Activated naive CD4-positive, alpha-beta T cell treated with anti-CD3 and anti-CD28 coated beads, Interleukin-2, amount 50 U/mL, for 24 hours (primary cell): Measurements from ENCODE around the gene UAP1L1.
A peak's percentile ranks its signal among the peaks of the same experiment; 100 is the strongest.
"Not testable (repeated sequence)": the region's sequence is repeated elsewhere in the genome, so short reads cannot be mapped to it uniquely, and the experiment has no call there.

Experiments
- H3K27ac Mint-ChIP-seq: one replicate; pipeline ENCODE4 v1.8.0; 2021; ENCODE audit warnings: mild to moderate bottlenecking, mixed read lengths
- H3K27me3 Mint-ChIP-seq: one replicate; pipeline ENCODE4 v1.8.0; 2021; ENCODE audit warnings: mixed read lengths
- H3K36me3 Mint-ChIP-seq: one replicate; pipeline ENCODE4 v1.8.0; 2021; ENCODE audit warnings: mixed read lengths
- H3K4me1 Mint-ChIP-seq: one replicate; pipeline ENCODE4 v1.8.0; 2021; ENCODE audit warnings: mixed read lengths
- H3K4me3 Mint-ChIP-seq: one replicate; pipeline ENCODE4 v1.8.0; 2021; ENCODE audit warnings: mild to moderate bottlenecking, mixed read lengths
- H3K9me3 Mint-ChIP-seq: one replicate; pipeline ENCODE4 v1.8.0; 2021; ENCODE audit warnings: mixed read lengths

UAP1L1 gene

GRCh38 chr9:137110147-137110910 is 33.0 kb downstream of the UAP1L1 start:
- no peaks in the 10 kb centered on the region for H3K9me3 Mint-ChIP-seq
- H3K4me1 Mint-ChIP-seq, result peaks cover 5% of the 10 kb centered on the region
- H3K27me3 Mint-ChIP-seq, result no peaks in the 10 kb centered on the region
- no peak overlapping the region for H3K27ac Mint-ChIP-seq
- H3K4me3 Mint-ChIP-seq, result no peak overlapping the region
- H3K36me3 Mint-ChIP-seq, result peaks cover 4% of the 10 kb centered on the region

DNA sequence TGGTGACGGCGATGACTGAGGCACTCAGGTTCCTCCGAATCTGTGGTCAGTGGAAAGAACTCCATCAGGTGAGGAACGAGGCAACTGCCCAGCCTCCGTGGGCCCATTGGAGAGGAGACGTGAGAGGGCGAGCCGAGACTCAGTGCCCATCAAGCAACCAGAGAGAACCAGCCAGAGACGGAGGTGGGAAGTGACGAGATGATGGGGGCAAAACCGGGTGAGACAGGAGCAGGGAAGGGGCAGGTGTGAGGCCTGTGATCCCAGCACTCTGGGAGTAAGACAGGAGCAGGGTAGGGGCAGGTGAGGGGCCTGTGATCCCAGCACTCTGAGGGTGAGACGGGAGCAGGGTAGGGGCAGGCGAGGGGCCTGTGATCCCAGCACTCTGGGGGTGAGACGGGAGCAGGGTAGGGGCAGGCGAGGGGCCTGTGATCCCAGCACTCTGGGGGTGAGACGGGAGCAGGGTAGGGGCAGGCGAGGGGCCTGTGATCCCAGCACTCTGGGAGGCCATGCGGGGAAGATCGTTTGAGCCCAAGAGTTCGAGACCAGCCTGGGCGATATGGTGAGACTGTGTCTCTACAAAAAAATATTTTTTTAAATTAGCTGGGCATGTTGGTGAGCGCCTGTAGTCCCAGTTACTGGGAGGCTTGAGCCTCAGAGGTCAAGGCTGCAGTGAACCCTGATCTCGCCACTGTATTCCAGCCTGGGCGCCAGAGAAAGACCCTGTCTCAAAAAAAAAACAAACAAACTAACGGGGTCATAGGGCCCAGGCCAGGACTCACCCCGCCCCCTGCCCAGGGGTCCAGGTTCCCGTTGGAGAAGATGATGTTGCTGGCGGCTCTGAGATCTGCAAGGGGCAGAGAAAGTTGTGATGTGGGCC is 33.8 kb downstream of the UAP1L1 start:
- H3K36me3 Mint-ChIP-seq, result peaks cover 3% of the 10 kb centered on the region
- H3K9me3 Mint-ChIP-seq, result no peaks in the 10 kb centered on the region
- peaks cover 5% of the 10 kb centered on the region for H3K4me1 Mint-ChIP-seq
- no peak overlapping the region for H3K4me3 Mint-ChIP-seq
- H3K27ac Mint-ChIP-seq, result no peak overlapping the region
- no peaks in the 10 kb centered on the region for H3K27me3 Mint-ChIP-seq

DNA sequence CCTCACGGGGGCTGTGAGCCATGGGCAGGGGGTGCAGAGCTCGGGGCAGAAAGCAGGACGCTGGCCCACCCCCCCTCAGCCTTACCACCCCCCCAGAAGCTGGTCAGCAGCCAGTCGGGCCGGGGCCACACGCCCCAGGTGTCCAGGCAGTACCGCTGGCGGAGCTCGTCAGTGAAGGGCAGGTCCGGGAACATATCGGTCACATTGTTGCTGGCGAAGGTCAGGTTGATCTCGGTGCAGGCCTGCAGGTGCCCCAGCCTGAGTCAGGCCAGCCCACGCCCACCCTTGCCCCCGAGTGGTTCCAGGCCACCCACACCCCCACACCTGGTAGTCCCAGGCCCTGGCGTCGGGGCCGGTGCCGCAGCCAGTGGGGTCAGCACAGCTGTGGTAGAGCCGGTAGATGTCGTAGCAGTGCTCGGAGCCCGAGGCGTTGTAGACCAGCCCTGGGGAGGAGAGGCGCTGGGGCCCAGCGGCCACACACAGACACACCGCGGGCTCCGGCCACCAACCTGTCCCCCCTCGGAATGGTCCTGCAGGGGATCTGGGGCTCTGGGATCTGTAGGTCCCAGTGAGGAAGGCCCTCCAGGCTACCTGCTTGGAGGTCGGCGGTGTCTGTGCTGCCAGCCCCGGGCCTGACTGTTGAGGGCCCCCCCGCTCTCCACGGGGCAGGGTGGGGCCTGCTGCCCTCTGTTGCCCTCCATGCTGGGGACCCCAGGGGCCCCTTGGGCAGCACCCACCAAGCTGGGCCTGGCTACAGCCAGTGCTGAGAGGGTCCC is 34.7 kb downstream of the UAP1L1 start:
- no peaks in the 10 kb centered on the region for H3K27me3 Mint-ChIP-seq
- no peak overlapping the region for H3K4me3 Mint-ChIP-seq
- peaks cover 5% of the 10 kb centered on the region for H3K4me1 Mint-ChIP-seq
- H3K27ac Mint-ChIP-seq, result no peak overlapping the region
- H3K36me3 Mint-ChIP-seq, result peaks cover 3% of the 10 kb centered on the region
- H3K9me3 Mint-ChIP-seq, result no peaks in the 10 kb centered on the region

- Mint-ChIP-seq H3K36me3 (peaks cover 3% of the 10 kb centered on the region), H3K4me3 (peak overlapping the region; percentile 78), H3K9me3 (no peaks in the 10 kb centered on the region), H3K27ac (peak overlapping the region; percentile 68), H3K4me1 (peaks cover 5% of the 10 kb centered on the region), H3K27me3 (no peaks in the 10 kb centered on the region)
Measured at GRCh38 chr9:137112564-137113384, 35.5 kb downstream of the UAP1L1 start.

DNA sequence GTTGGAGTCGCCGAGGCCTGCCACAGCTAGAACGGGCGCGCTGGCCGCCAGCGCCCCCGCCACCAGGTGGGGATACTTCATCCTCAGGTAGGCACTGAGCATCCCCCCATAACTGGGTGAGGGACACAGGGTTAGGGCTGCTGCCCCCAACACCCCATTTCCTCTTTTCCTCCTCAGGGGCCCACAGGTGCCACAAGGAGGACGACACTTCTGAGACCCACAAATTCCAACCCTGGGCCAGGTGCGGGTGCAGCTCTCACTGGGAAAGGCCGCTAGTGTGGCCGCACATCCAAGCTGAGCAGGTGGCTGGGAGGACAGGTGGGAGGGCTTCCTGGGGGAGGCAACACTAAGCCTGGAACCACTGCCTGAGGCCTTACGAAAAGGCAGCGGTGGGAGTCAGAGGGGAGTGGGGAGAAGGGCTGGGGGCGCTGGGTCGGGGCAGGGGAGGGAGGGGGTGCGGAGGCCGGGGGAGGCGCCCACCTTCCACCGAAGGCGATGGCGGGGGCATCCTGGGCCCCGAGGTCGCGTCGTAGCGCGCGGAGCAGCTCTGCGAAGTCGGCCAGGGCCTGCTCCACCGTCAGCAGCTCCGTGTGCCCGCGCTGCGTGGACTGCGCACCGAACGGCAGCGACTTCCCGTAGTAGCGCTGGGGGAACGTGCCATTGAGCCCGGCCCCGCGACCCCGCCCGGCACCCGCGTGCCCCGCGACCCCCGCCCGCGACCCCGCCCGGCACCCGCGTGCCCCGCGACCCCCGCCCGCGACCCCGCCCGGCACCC is 36.3 kb downstream of the UAP1L1 start:
- Mint-ChIP-seq H3K27me3 (no peaks in the 10 kb centered on the region), H3K4me3 (peak overlapping the region; percentile 78), H3K9me3 (no peaks in the 10 kb centered on the region), H3K36me3 (peaks cover 3% of the 10 kb centered on the region), H3K27ac (peak overlapping the region; percentile 72), H3K4me1 (peaks cover 5% of the 10 kb centered on the region)

DNA sequence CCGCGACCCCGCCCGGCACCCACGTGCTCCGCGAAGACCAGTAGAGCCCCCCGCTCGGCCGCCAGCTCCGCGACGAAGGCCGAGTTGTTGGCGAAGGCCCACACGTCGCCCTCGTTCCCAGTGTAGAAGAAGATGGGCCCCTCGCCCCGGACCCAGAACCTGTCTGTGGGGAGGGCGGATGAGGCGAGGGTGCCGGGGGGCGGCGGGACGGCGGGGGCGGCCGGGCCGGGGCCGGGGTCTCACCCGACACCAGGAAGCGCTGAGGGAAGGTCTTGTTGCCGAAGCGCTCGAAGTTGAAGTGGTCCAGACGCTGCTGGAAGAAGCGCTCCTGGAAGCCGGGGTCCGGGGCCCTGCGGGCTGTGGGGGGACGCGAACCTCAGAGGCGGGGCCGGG is 36.9 kb downstream of the UAP1L1 start:
- Mint-ChIP-seq H3K4me1 (peaks cover 10% of the 10 kb centered on the region), H3K27me3 (no peaks in the 10 kb centered on the region), H3K9me3 (no peaks in the 10 kb centered on the region), H3K36me3 (peaks cover 3% of the 10 kb centered on the region), H3K27ac (no peak overlapping the region), H3K4me3 (peak overlapping the region; percentile 64)

GRCh38 chr9:137114613-137115393 is 37.5 kb downstream of the UAP1L1 start, which contains the start of gene DPP7:
TSS of gene DPP7 (minus strand) at chr9:137114733. CDS start at chr9:137114713, 20 bp downstream.
- Mint-ChIP-seq H3K9me3 (no peaks in the 10 kb centered on the region), H3K27ac (peak within 1 kb of the TSS; percentile 72), H3K27me3 (no peaks in the 10 kb centered on the region), H3K36me3 (peaks cover 3% of the 10 kb centered on the region), H3K4me3 (peak within 1 kb of the TSS; percentile 78), H3K4me1 (peaks cover 13% of the 10 kb centered on the region)

GRCh38 chr9:137115394-137116026 is 38.2 kb downstream of the UAP1L1 start:
- Mint-ChIP-seq H3K4me1 (peaks cover 13% of the 10 kb centered on the region), H3K27me3 (no peaks in the 10 kb centered on the region), H3K36me3 (peaks cover 3% of the 10 kb centered on the region), H3K9me3 (no peaks in the 10 kb centered on the region), H3K4me3 (peak overlapping the region; percentile 42), H3K27ac (no peak overlapping the region)

DNA sequence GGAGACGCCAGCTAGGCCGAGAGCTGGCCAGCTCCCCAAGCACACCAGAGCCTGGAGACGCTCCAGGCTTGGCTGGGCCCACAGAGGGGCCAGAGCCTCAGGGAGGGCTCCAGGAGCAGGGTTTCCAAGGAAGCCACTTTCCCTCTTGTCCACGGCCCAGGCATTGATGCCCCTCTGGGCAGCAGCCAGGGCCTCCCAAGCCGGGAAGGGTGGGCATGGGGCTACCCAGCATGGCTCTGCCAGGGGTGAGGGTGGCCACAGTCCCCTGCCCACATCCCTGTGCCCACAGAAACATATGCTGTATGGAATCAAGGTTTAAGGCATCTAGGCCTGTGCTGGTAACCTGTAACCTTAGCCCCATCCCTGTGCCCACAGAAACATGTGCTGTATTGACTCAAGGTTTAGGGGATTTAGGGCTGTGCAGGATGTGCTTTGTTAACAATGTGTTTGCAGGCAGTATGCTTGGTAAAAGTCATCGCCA is 38.8 kb downstream of the UAP1L1 start:
- Mint-ChIP-seq H3K4me1 (peaks cover 13% of the 10 kb centered on the region), H3K4me3 (peak overlapping the region; percentile 42), H3K9me3 (no peaks in the 10 kb centered on the region), H3K27me3 (no peaks in the 10 kb centered on the region), H3K36me3 (no peaks in the 10 kb centered on the region), H3K27ac (no peak overlapping the region)

DNA sequence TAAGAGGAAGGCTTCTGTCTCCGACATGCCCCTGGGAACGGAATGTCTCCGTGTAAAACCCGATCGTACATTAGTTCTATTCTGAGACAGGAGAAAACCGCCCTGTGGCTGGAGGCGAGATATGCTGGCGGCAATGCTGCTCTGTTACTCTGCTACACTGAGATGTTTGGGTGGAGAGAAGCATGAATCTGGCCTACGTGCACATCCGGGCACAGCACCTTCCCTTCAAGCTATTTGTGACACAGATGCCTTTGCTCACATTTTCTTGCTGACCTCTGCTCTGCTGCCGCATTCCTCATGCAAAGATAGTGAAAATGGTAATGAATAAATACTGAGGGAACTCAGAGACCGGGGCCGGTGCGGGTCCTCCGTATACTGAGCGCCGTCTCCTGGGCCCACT is 39.4 kb downstream of the UAP1L1 start:
- H3K9me3 Mint-ChIP-seq, result no peaks in the 10 kb centered on the region
- H3K36me3 Mint-ChIP-seq, result no peaks in the 10 kb centered on the region
- H3K27ac Mint-ChIP-seq, result no peak overlapping the region
- peaks cover 13% of the 10 kb centered on the region for H3K4me1 Mint-ChIP-seq
- H3K4me3 Mint-ChIP-seq, result no peak overlapping the region
- no peaks in the 10 kb centered on the region for H3K27me3 Mint-ChIP-seq

DNA sequence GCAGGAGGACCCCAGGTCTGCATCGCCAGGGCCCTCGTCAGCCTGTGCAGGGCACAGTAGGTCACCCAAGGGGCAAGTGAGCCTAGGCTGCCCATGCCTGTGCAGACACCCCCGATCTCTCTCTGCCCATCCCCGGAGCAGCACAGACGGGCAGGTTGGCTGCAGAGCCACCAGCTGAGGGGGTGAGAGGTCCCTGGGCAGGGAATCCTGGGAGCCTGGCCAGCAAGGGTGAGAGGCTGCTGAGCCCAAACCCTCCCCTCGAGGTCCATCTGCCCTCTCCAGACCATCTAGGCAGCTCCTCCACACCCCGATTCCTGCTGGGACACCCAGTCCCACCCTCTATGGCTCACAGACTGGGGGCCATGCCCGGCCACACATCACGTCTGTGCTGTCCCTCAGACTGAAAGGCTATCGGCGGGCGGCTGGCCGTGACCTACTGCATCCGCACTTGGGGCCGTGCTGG is 40.0 kb downstream of the UAP1L1 start:
- no peaks in the 10 kb centered on the region for H3K36me3 Mint-ChIP-seq
- no peaks in the 10 kb centered on the region for H3K27me3 Mint-ChIP-seq
- no peak overlapping the region for H3K27ac Mint-ChIP-seq
- H3K9me3 Mint-ChIP-seq, result no peaks in the 10 kb centered on the region
- no peak overlapping the region for H3K4me3 Mint-ChIP-seq
- H3K4me1 Mint-ChIP-seq, result peaks cover 18% of the 10 kb centered on the region

DNA sequence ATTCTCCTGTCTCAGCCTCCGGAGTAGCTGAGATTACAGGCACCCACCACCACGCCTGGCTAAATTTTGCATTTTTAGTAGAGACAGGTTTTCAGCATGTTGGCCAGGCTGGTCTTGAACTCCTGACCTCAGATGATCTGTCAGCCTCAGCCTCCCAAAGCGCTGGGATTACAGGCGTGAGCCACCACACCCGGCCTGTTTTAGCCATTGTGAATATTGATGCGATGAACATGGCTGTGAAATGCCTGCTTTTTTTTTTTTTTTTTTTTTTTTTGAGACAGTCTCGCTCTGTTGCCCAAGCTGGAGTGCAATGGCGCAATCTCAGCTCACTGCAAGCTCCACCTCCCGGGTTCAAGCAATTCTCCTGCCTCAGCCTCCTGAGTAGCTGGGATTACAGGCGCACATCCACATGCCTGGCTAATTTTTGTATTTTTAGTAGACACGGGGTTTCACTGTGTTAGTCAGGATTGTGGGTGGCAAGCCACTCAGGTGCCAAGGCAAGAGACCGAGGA is 40.8 kb downstream of the UAP1L1 start:
- H3K27ac Mint-ChIP-seq, H3K4me3 Mint-ChIP-seq, H3K9me3 Mint-ChIP-seq, H3K27me3 Mint-ChIP-seq, H3K36me3 Mint-ChIP-seq: not testable (repeated sequence)
- H3K4me1 Mint-ChIP-seq, result peaks cover 18% of the 10 kb centered on the region
